Amniotic epithelial cell (primary cell): ENCODE data around the gene TDRD1.

ENCODE experiments used
- DNase-seq: peaks from one replicate; pipeline ENCODE4 v3.0.0-alpha.2; 2010; ENCODE audit warnings: low read depth

TDRD1 gene

DNA sequence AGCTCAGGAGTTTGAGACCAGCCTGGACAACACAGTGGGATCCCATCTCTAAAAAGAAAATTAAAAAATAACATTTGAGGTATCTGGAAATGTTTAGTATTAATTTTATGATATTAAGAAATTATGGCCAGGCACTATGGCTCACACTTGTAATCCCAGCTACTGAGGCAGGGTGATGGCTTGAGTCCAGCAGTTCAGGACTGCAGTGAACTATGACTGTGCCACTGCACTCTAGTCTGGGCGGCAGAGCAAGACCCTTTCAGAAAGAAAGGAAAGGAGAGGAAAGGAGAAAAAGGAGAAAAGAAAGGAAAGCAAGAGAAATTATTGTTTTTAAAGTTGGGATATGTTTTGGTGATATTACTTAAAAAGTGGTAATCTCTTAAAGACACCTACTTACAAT, 2.6 kb upstream of the TDRD1 start:
- no peak for DNase-seq

DNA sequence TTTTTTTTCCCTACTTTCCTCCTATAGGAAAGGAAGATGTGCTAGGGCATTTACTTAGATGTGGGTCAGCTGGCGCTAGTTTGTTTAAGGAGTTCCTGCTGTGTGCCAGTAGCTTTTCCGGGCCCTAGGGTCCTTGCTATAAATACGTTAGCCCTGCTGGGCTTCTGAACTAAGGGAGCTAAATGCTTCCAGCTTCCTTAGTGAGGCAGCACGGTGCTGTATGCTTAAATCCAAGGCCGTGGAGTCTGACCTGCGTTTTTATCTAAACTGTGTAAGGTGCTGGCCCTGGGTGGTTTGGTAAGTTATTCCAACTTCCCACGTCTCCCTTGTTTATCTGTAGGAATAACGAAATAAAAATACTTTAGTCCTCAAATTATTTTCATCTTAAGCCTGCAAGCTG, 594 bp downstream of the TDRD1 start:
- no peak for DNase-seq

DNA sequence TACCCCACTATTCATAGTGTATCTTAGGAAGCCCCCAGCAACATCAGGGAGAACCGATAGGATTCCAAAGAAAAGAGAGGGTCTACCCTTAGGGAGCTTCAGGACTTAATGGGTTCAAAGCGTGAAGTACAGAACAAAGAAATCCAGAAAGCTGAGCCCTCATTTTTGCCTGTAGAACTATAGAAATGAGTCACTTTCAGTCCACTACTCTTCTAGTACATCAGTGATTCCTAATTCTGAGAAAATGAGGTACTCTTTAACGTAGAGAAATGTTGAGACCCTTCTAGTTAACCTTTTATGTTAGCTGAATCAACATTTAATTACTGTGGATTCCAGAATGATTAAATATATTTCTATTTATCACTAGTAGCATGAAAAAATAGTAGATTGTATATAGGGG, 1.8 kb downstream of the TDRD1 start:
- no peak for DNase-seq

DNA sequence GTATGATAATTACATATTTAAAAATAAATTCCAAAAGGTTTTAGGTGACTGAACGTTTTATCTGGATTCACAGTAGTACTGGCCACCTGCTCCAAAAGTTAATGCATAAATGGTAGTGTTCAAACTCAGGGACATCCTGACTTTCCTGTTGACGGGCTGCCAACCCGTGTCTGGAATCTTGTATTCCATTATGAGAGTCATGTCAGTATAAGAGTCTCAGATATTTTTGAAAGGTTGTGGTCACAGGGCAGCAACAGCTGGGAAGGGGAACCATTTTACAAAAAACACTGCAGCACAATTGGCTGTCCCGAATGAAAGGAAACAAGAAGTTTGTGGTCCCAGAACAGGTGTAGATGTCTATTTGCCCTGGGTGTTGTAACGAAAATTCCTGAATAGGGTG, 2.8 kb downstream of the TDRD1 start:
- no peak for DNase-seq

DNA sequence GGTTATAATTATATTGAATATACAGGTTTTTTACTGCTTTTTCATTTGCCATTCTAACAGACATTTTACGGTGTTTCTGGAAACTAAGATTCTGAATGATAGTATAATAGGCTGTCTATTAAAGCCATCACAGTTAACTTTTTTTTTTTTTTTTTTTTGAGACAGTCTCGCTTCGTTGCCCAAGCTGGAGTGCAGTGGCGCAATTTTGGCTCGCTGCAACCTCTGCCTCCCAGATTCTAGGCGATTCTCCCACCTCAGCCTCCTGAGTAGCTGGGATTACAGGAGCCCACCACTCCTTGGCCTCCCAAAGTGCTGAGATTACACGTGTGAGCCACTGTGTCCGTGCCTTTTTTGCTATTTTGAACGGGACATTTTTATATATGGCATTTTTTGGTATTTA, 4.4 kb downstream of the TDRD1 start:
- no peak for DNase-seq

DNA sequence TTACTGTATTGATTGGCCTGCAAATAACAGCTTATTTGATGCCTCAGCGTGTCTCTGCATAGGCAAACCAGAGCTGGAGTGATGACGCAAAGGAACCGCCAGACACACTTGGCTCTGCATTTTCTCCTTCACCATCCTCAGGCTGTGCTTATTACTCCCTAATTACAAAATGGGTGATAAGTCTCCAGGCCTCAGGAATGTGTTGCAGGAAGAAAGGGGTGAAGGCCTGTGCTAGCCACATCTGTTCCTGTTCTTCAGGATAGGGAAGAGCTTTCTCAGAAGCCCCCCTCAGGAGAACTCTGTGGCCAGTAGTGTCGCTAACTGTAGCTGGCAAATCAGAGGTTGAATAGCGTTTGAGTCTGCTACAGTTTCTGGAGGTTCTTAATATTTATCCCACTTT, 5.1 kb downstream of the TDRD1 start:
- no peak for DNase-seq

DNA sequence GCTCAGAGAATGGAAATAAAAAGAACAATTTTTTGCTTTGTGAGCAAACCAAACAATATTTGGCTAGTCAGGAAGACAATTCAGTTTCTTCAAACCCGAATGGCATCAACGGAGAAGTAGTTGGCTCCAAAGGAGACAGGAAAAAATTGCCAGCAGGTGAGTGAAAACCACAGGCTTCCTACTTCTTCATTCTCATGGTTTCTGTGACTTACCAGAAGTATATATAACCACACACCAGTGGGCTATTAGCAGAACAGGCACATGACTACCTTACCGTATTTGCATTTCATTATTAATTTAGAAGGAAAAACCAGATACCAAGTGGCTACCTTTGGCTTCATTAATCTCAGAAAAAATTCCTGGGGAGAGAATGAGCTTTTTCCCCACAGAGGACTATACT, 8.8 kb downstream of the TDRD1 start:
- no peak for DNase-seq

DNA sequence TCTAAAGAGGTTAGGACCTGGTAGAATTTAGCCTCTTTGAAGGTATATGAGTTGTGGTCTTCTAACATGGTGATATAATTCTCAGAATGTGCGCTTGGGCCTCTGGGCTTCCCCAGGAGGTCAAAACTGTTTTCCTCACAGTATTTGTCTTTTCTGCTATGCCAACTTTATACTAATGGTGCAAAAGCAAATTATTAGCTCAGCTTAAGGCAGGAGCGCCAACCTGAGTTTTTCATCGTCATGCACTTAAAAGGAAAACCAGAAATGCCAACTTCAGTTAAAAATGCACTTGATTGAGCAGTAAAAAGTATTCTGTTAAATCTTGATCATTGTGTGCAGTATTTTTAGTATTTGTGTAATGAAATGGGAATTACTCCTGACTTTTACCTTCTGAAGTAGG, 9.7 kb downstream of the TDRD1 start:
- DNase-seq, result no peak

DNA sequence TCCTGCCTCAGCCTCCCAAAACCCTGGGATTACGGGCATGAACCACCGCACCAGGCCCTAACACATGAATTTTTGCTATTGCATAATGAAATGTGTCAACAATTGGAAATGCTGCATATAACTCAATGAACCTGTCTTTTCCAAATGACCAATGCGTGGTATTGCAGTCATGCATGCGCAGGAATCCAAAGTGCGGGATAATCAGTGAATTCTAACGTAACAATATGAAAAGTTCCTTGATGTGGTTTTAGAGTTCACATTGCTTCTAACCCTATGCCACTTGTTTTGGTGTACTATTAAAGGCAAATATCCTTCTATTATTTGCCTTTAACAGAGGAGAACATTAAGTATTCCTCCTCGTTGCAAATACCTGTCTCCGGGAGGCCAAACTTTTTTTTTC, 10.5 kb downstream of the TDRD1 start:
- no peak for DNase-seq

DNA sequence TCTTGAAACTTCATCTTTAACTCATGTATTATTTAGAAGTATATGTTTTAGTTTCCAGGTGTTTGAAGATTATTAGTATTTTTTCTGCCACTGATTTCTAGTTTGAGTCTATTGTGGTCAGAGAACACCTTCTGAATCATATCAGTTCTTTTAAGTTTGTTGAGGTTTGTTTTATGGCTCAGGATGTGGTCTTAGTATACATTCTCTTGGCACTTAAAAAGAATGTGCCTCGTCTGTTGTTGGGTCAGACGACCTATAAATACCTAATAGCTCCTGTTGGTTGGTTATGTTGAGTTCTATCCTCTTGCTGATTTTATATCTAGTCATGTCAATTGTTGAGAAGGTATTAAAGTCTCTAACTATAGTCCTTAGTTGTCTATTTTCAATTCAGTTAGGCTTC, 15.9 kb downstream of the TDRD1 start:
- no peak for DNase-seq

DNA sequence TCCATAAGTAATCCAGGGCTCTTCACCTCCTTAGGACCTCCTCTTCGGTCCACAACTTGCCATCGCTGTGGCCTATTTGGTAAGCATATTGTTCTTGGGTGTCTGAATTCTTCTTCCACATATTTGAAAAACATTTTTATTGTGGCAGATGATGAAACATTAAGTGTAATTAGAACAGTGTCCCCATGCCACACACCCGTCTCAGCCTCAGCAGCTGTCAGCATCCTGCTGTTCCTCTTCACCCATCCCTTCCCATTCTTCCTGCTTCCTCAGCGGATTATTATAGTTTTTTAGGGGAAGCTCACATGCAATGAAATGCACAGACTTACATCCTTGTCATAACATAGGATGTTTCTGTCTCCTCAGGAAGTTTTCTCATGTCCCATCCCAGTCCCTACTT, 20.1 kb downstream of the TDRD1 start:
- DNase-seq, result no peak

DNA sequence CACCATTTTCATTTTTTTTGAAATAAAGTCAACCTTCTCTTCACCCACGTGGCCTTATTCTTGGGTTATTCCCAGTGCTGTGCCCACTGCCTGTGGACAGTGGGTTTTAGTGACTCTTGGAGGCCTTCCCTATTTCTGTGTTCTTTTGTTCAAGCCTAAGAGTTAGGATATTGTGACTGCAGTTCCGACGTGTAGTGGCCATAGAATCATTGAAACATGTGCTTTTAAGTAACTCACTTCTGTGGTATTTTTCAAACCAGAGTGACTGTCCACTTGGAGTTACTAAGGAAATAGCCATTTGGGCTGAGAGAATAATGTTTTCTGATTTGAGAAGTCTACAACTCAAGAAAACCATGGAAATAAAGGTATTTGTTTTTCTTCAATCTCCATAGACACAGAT, 23.7 kb downstream of the TDRD1 start:
- DNase-seq, result no peak

DNA sequence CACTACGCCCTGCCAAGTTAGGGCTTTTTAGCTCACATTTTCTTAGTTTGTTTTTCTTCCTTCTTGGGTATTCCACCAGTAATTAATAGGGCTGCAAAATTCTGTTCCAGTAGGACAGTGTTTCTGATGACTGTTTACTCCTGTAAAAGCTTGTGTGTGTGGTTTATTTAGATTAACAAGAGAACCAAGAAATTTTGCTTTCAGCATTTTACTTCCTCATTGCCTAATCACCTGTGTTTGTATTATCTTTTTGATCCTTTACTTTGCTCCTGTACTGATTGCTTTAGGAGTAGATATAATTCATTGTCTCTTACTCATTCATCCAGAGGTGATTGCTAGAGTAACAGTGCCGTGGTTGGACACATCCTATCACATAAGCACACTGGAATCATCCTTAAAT, 27.7 kb downstream of the TDRD1 start:
- DNase-seq, result no peak

DNA sequence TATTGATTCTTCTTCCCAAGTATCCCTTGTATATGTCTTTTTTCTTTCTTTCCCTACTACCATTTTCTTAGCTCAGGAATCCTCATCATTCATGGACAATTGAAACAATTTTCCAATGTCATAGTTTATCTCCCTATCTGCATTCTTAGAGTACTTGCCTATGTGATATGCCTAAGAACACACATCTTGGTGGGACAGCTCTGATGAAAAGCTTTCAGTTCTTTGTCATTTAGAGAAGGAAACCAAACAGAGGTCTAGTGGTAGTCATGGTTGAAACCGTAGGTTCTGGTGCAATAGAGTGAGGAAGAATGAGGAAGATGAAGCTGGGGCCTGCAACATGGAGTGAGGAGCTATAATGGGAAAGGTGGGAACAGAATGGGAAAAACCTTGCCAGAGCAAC, 28.2 kb downstream of the TDRD1 start:
- no peak for DNase-seq

DNA sequence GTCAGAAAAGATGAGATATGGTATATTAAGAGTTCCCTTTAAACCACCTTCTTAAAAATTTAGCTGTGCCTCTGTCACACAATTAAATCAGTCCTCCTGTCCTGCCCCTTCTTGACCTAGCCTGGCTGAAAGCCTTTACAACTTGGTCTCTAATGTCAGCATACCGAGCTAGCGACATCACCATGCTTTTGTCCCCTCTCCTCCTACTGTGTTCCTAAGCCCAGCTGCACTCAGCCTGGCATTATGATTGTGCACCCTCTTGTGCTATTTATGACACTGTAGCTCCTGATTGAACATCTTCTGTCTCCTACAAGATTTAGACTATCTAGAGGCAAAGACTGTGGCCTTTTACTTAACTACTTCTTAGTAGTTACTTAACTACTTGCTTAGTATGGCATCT, 29.2 kb downstream of the TDRD1 start:
- DNase-seq, result no peak

DNA sequence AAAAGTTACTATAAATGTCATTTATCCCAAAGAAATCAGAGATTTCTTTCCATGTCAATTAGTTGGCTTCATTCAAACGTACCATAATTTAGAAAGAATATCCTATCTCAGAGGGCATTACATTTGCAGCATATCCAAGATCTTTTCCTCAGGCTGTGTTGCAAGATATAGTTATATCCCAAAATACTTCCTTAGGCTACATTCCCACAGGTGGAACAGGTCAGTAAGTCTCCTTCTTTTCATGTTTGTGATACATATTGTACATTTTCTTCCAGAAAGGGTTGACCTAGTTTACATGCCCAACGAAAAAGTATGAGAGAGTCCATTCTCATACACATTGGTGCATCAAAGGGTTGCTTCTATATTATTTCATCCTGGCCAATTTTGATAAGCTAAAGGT, 33.0 kb downstream of the TDRD1 start:
- no peak for DNase-seq

DNA sequence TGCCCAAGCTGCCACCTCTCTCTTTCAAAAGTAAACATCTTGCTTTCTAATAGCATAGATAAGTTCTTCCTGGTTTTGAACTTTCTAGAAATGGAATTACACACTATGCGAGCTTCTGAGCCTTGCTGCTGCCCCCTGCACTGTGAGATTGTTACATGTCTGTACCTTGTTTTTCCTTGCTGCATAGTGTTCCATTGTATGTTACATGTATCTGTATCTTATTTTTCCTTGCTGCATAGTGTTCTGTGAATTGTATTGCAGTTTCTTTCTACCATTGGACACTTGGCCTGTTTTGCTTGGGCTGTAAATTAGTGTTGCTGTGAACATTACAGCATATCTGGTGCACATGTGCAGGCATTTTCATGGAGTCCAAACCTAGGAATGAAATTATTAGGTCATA, 35.9 kb downstream of the TDRD1 start:
- DNase-seq, result no peak

DNA sequence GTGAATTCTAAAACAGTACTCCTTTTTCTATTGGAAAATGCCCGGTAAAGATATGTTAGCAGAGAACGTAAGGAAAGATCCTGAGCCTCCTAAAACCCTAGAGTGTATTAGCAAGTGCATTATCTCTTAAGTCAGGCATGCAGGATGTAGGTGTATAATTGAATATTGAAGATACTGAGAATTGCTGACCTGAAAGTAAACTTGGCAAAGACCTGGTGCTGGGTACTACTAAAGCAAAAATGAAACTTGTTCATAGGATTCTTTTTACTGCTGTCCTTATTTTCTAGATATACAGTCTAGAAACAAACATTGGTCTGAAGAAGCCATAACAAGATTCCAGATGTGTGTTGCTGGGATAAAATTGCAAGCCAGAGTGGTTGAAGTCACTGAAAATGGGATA, 41.1 kb downstream of the TDRD1 start:
- DNase-seq, result no peak

DNA sequence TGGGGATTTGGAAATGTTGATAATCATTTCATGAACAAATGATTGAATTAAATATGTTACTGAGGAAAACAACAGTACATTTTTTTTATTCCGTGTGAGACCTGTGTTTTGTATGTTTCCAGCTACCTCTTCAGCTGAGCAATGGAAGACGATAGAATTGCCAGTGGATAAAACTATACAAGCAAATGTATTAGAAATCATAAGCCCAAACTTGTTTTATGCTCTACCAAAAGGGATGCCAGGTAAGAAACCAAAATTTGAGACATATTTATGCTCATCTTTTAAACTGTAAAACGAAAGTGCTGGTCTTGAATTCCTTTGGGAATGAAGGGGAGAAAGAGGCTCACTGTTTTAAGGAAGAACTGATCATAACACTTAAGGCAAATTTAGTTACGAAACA, 42.1 kb downstream of the TDRD1 start:
- DNase-seq, result no peak

DNA sequence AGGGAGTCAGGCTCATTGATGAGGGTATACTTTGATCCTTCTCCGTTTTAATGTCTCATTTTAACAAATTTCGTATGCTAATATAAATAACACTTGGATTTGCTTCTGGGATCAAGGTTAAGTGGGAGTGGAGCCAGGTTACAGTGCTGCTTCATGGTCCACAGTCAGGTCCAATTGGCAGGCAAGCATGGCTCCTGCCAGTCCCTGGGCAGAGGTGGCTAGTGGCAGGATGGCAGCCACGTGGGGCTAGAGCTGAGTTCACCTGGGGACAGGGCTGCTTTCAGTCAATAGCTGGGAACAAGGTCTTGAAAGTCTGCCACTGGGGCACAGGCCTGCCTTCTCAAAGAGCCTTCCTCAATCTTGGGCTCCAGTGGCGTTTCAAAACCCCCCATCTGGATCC, 43.9 kb downstream of the TDRD1 start:
- no peak for DNase-seq

DNA sequence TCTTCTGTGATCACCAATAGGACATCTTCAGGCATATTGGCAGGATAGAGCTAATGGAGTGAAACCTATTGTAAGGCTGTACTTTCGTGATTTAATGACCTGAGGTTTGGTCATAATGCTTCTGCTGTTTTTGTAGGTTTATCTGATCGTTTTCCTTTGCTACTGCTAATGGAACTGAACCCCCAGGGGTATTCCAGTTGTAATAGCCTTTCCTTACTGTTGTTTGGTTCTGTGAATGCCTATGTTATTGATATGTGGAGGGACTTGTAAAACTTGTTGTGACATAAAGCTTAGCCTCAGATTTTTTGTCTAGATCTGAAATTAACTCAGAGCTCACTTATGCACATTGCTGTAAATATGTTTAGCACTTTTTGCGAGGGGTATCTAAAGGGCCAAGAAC, 49.0 kb downstream of the TDRD1 start:
- no peak for DNase-seq

DNA sequence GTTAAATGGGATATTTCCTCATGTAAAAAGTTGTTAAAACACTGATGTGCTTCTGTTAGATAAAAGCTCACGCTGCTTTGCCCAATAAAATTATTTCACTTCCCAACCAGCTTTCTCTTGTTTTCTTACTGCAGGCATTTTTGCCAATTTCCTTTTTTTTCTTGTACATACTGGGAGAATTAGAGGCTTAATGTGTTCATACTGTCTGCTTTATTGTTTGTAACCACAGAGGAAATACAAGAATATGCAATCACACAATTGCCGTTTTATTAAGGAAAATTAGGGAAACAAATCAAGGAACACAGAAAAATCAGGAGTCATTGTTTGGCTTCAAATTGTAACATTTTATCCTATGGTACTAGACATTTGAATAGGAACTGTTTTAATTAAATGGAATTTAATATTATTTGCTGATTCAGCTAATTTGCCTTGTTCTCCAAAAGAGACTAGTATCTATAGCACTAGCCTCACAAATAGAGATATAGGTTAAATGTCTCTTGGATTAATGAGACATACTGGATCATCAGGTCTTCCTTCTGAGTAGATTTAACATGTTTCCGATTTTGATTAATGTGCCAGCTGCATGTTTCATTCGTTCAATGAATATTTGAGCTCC, 53.5 kb downstream of the TDRD1 start:
- no peak for DNase-seq

DNA sequence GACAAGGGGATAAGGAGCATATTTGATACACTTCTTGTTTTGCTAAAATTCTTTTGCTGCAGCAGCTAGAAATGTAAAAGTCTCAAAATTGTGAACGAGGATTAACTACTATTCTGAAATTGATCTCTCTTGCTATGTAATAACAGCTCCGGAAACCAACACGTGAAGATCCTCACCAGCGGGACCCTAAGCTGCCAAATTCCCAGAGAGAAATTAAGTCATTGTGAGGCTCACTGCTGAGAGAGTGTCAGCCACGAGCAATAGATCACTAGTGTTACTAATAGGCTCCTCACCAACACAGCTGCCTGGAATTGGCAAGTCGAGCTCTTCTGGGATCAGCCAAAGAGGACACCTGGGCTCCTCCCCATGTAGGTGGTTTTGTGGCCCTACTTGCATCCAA, 54.3 kb downstream of the TDRD1 start:
- no peak for DNase-seq

DNA sequence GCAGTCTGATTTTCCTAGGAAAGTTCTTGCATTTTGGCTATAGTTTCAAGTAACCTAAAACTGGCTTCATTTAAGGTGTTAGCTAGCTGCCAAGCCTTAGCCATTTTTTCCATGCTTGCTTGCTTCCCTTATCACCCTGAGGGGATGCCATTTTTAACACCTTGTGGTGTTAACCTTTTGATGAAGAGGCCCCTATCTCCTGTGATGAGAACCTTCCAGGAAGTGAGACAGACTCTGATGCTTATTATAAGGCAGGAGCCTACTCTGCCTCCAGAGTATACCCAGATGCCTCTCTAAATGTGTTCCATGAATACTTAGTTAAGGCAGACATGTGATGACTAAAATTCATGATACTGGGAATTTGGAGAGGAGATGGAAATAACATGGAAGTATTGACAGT, 55.0 kb downstream of the TDRD1 start:
- DNase-seq, result no peak
